Muscle layer of duodenum (tissue), 2 donors: ENCODE results near the gene TIMM50.
A peak's percentile ranks its signal among the peaks of the same experiment; 100 is the strongest.

Experiments
- H3K27ac ChIP-seq: one replicate; pipeline ENCODE4 v1.7.0; 2013; ENCODE audit warnings: mild to moderate bottlenecking, low read length
- H3K27me3 ChIP-seq: one replicate; pipeline ENCODE4 v1.7.0; 2013; ENCODE audit warnings: low read depth, mild to moderate bottlenecking, control low read depth, low read length
- H3K36me3 ChIP-seq, 2 donors: one replicate each; pipeline ENCODE4 v1.7.0; 2013; ENCODE audit warnings: low read length in 2 of 2, control low read depth in 1 of 2, mild to moderate bottlenecking in 1 of 2; ENCODE audit not compliant: insufficient read depth in 2 of 2, control insufficient read depth in 1 of 2
- H3K4me1 ChIP-seq, 2 donors: one replicate each; pipeline ENCODE4 v1.7.0; 2013; ENCODE audit warnings: low read length in 2 of 2, mild to moderate bottlenecking in 2 of 2, control low read depth in 1 of 2, moderate library complexity in 1 of 2; ENCODE audit not compliant: insufficient read depth in 2 of 2, control insufficient read depth in 1 of 2
- H3K4me3 ChIP-seq, 2 donors: one replicate each; pipeline ENCODE4 v1.7.0; 2013; ENCODE audit warnings: low read length in 2 of 2, low read depth in 1 of 2, mild to moderate bottlenecking in 1 of 2
- H3K9me3 ChIP-seq, 2 donors: one replicate each; pipeline ENCODE4 v1.7.0; 2013; ENCODE audit warnings: low read length in 2 of 2, control low read depth in 1 of 2, mild to moderate bottlenecking in 1 of 2; ENCODE audit not compliant: control insufficient read depth in 1 of 2
- donor health status: healthy.

Gene TIMM50

DNA sequence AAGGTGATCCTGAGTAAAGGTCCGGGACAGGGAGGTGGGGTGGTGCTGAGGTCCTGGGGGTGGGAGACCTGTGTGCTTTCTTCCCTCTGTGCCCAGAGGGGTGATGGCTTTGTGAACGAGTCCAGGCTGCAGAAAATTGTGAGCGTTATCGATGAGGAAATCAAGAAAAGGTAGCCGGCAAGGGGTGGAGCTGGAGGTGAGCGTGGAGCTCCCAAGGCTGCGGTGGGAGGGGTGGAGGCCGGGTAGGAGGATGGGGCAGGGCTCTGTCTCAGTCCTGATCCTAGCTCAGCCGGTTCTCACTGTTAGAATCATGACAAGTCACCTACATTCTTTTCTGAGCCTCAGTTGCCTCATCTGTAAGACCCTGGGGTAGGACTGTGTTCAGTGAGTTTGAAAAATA is 38.3 kb downstream of the TIMM50 start:
- Histone ChIP-seq H3K27ac (no peak overlapping the region), H3K4me3 (no peak overlapping the region), H3K4me1 (peaks cover 0 to 18% of the 10 kb centered on the region in 2 donors), H3K36me3 (no peaks in the 10 kb centered on the region), H3K27me3 (peaks cover 24% of the 10 kb centered on the region), H3K9me3 (no peaks in the 10 kb centered on the region)

DNA sequence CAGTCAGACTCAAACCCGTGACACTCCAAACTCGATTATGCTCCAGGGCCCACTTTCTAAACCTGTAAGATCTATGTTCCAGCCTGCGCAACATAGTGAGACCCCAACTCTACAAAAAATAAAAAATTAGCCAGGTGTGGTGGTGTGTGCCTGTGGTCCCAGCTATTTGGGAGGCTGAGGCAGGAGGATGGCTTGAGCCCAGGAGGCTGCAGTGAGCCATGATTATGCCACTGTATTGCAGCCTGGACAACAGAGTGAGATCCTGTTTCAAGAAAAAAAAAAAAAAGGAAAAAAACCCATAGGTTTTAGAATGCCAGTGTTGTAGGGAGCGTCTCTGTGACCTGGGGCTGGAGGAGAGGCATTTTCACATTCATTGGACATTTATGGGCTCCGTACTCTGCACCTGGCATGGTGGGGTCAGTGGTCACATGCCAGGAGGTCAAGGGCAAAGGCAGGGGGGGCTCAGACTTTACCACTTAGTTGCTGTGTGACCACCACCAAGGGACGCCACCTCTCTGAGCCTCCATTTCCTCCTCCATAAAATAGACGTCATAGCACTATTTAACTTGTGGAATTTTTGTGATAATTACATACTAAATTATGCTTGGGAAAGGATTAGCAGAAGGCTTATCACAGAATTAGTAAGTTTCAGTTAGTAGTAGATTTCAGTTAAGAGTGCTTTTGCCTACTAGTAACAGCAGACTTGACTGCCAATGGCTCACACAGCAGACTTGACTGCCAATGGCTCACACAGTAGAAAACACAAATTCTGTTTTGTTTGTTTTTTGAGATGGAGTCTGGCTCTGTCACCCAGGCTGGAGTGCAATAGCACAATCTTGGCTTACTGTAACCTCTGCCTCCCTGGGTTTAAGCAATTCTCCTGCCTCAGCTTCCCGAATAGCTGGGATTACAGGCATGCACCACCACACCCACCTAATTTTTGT is 40.2 kb downstream of the TIMM50 start:
- H3K9me3 ChIP-seq, result no peaks in the 10 kb centered on the region
- H3K27me3 ChIP-seq, result peaks cover 6% of the 10 kb centered on the region
- H3K4me3 ChIP-seq, result no peak overlapping the region
- H3K4me1 ChIP-seq, result peaks cover 0 to 4% of the 10 kb centered on the region in 2 donors
- no peak overlapping the region for H3K27ac ChIP-seq
- no peaks in the 10 kb centered on the region for H3K36me3 ChIP-seq

- H3K27ac ChIP-seq, result no peak overlapping the region
- no peaks in the 10 kb centered on the region for H3K27me3 ChIP-seq
- H3K4me1 ChIP-seq, result peaks cover 0 to under 1% of the 10 kb centered on the region in 2 donors
- no peaks in the 10 kb centered on the region for H3K9me3 ChIP-seq
- H3K4me3 ChIP-seq, result no peak overlapping the region
- H3K36me3 ChIP-seq, result no peaks in the 10 kb centered on the region
Measured at GRCh38 chr19:39524495-39524894, 43.9 kb downstream of the TIMM50 start.

- Histone ChIP-seq H3K4me3 (no peak overlapping the region), H3K36me3 (no peaks in the 10 kb centered on the region), H3K27ac (no peak overlapping the region)
Measured at GRCh38 chr19:39525205-39525604, 44.6 kb downstream of the TIMM50 start.

DNA sequence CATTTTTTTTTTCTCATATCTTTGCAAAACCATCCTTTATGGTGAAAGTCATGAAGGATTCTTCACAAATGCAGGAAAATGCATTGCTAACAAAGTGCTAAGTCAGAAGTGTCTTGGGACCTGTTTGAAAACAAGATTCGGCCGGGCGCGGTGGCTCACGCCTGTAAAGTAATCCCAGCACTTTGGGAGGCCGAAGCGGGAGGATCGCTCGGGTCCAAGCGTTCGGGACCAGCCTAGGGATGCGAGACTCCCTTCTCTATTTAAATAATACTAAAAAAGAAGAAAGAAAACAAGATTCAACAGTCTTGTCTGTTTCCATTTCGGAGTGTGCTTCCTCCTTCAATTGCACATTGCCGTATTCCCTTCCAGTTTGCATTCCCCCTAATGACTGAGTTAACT is 51.2 kb downstream of the TIMM50 start:
- Histone ChIP-seq H3K36me3 (no peaks in the 10 kb centered on the region), H3K27ac (peak overlapping the region; percentile 47), H3K4me3 (peak overlapping the region; percentile 74 to 97), H3K27me3 (no peaks in the 10 kb centered on the region), H3K4me1 (peaks cover 0 to 23% of the 10 kb centered on the region in 2 donors), H3K9me3 (no peaks in the 10 kb centered on the region)

More at GRCh38 chr19:39525205-39525604, 44.6 kb downstream of the TIMM50 start:
- H3K9me3 ChIP-seq, result no peaks in the 10 kb centered on the region
- no peaks in the 10 kb centered on the region for H3K27me3 ChIP-seq
- peaks cover 0 to 3% of the 10 kb centered on the region in 2 donors for H3K4me1 ChIP-seq

- Histone ChIP-seq H3K36me3 (no peaks in the 10 kb centered on the region), H3K27ac (peak within 1 kb of the TSS; percentile 47), H3K9me3 (no peaks in the 10 kb centered on the region), H3K4me3 (peak within 1 kb of the TSS; percentile 74 to 97), H3K4me1 (peaks cover 0 to 23% of the 10 kb centered on the region in 2 donors), H3K27me3 (no peaks in the 10 kb centered on the region)
Measured at GRCh38 chr19:39532233-39533002, 51.8 kb downstream of the TIMM50 start, which contains the start of gene EID2B. Gene EID2B (minus strand): TSS chr19:39532852. CDS start chr19:39532802, 50 bp downstream.

- Histone ChIP-seq H3K36me3 (no peaks in the 10 kb centered on the region), H3K9me3 (no peaks in the 10 kb centered on the region), H3K27ac (no peak overlapping the region), H3K27me3 (no peaks in the 10 kb centered on the region), H3K4me1 (peaks cover 0 to 23% of the 10 kb centered on the region in 2 donors), H3K4me3 (peak overlapping the region; percentile 74 to 97)
Measured at GRCh38 chr19:39533003-39533512, 52.4 kb downstream of the TIMM50 start.

DNA sequence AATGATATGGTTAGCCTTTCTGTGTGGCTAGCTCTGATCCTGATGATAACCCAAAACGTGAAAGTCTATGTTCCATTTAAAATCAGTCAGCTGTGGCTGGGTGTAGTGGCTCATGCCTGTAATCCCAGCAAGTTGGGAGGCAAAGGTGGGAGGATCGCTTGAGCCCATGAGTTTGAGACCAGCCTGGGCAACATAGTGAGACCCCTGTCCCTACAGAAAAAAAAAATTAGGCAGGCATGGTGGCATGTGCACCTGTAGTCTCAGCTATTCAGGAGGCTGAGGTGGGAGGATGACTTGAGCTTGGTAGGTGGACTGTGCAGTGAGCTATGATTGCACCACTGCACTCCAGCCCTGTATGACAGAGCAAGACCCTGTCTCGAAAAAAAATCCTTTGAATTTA is 53.2 kb downstream of the TIMM50 start:
- no peak overlapping the region for H3K4me3 ChIP-seq
- no peaks in the 10 kb centered on the region for H3K9me3 ChIP-seq
- no peaks in the 10 kb centered on the region for H3K36me3 ChIP-seq
- H3K4me1 ChIP-seq, result peaks cover 2 to 30% of the 10 kb centered on the region in 2 donors
- H3K27me3 ChIP-seq, result no peaks in the 10 kb centered on the region
- no peak overlapping the region for H3K27ac ChIP-seq

DNA sequence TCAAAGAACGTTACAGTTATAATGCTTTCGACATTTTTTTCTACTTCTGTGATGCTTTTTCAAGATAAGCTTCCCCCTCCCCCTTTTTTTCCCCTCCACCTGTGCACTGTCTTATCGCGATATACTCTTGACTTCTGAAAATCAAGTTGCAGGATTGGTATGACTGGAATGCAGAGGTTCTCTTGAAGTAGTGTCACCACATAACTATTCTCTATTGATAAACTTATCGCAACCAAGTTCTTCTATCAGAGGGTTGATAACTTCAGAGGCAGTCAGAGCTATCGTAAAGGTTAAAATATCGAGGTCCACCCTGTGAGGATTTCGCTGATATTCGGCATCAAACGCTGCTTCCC is 58.5 kb downstream of the TIMM50 start:
- Histone ChIP-seq H3K27ac (peak overlapping the region; percentile 74), H3K36me3 (no peaks in the 10 kb centered on the region), H3K27me3 (no peaks in the 10 kb centered on the region), H3K4me3 (peak overlapping the region; percentile 71 to 74), H3K9me3 (no peaks in the 10 kb centered on the region), H3K4me1 (peaks cover 4 to 14% of the 10 kb centered on the region in 2 donors)

GRCh38 chr19:39539518-39540332 is 59.1 kb downstream of the TIMM50 start, which contains the start of gene EID2:
Gene EID2 (minus strand): TSS chr19:39540161. CDS start chr19:39540079, 82 bp downstream.
- peak within 1 kb of the TSS; percentile 71 to 74 for H3K4me3 ChIP-seq
- H3K9me3 ChIP-seq, result no peaks in the 10 kb centered on the region
- H3K27ac ChIP-seq, result peak within 1 kb of the TSS; percentile 74
- H3K4me1 ChIP-seq, result peaks cover 4 to 14% of the 10 kb centered on the region in 2 donors
- no peaks in the 10 kb centered on the region for H3K36me3 ChIP-seq
- no peaks in the 10 kb centered on the region for H3K27me3 ChIP-seq
